Urothelium cell line (cell line): ENCODE measurements around the gene RHOBTB3.
"Not testable (repeated sequence)": the region's sequence is repeated elsewhere in the genome, so short reads cannot be mapped to it uniquely, and the experiment has no call there.

Experiments used
- DNase-seq: peaks from one replicate; pipeline ENCODE4 v3.0.0; 2011; ENCODE audit warnings: low spot score, mixed read lengths
- FAIRE-seq: peaks from 2 replicates; lab custom pipeline; 2011; peaks lifted over from hg19 to GRCh38; lab: Jason Lieb, UNC

Gene RHOBTB3

DNA sequence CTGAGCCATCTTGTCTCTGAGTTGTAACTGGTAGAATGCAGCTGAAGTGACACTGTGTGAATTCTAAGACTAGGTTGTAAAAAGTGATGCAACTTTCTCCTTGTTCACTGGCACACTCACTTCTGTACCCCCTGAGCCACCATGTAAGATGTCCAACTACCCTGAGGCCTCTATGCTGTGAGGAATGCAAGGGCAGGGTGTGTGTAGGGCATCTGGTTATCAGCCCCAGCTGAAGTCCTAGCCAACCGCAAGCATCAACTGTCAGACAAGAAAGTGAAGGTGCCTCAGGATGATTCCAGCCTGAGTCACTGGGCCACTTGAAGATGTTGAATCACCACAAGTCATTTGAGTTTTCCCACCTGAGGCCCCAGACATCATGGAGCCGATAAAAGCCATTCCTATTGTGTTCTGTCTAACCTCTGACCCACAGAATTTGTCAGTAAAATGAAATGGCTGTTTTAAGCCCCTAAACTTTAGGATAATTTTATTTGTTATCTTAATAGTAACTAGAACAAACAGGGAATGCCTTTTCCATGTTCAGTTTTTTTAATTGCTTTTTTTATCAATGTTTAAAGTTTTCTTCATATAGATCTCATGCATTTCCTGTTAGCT lies 18.7 kb upstream of the RHOBTB3 start:
- FAIRE-seq (no peak), DNase-seq (peak; percentile 91)

DNA sequence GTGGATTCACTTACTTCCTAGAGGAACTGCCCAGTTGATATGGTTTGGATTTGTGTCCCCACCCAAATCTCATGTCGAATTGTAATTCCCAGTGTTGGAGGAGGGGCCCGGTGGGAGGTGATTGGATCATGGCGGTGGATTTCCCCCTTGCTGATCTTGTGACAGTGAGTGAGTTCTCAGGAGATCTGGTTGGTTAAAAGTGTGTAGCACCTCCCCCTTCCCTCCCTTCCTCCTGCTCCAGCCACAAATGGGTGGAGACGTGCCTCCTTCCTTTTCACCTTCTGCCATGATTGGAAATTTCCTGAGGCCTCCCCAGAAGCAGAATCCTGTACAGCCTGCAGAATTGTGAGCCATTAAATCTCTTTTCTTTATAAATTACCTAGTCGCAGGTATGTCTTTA lies 17.9 kb upstream of the RHOBTB3 start:
- not testable (repeated sequence) for DNase-seq, FAIRE-seq

- no peak for DNase-seq
- FAIRE-seq: no peak
Observed at GRCh38 chr5:95713960-95714710, 17.0 kb upstream of the RHOBTB3 start.

DNA sequence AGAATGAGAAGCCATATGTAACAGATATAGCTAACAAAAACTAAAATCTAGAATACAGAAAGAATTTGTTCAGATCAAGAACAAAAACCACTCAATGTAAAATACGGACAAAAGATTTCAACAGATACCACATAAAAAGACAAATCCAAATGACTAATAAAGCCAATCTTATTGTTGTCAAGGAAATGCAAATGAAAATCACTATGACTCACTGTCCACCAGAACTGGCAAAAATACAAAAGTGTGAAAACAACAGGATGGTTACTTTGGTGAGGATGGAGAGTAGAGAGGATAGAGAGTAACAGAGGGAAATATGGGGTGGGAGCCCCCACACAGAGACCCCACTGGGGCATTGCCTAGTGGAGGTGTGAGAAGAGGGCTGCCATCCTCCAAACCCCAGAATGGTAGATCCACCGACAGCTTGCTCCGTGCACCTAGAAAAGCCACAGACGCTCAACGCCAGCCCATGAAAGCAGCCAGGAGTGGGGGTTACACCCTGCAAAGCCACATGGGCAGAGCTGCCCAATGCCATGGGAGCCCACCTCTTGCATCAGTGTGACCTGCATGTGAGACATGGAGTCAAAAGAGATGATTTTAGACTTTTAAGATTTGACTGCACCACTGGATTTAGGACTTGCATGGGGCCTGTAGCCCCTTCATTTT lies 15.2 kb upstream of the RHOBTB3 start:
- peak; percentile 42 for DNase-seq
- no peak for FAIRE-seq

GRCh38 chr5:95717439-95717838 lies 13.7 kb upstream of the RHOBTB3 start:
- DNase-seq (no peak), FAIRE-seq (no peak)

GRCh38 chr5:95718203-95718602 lies 12.9 kb upstream of the RHOBTB3 start:
- FAIRE-seq (no peak), DNase-seq (no peak)

DNA sequence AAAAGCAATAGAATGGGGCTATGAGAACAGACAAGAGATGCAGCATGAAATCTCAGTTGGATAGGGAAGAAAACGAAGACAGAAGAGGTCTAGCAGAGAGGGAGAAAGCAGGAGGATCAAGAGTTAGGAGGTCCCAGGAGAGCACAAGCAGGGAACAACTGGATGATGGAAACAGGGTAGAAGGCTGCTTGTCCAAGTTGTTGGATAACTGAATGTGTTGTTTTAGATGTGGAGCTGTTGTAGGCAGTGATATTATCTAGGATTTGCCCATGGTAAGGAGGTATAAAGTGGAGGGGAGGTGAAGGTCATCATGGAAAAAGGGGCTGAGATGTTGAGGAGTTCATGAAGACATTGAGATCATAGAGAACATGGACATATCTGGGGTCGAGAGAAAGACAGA lies 12.4 kb upstream of the RHOBTB3 start:
- FAIRE-seq: no peak
- no peak for DNase-seq

DNA sequence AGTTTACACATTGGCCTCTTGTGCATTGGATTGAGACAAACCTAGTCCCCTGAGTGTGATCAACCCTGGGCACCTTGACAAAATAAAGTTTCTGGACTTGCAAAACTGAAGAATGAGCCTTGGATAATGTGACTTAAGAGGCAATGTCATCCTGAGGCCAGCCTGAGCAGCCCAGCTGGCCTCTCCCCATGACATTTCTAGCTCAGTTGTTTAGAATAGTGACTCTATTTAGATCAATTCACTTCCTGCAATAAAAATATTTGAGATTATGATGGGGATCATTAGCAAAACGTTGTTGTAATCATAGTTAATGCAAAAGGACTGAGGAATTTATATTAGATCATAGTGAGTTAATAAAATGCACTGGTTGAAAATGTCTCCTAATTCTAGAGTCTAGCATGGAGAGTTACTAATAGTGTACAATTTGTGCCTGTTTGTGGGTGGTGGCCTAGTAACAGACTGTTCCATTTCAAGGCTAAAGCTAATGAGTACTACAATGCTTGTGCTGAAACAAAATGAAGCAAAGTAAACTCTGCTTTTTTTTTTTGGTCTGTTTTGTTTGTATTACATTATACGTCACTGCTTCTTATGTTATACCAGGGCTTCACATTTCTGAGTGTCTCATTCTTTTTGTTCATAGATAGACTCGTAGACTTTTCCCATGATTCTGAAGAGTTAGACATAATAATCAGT lies 10.9 kb upstream of the RHOBTB3 start:
- FAIRE-seq (no peak), DNase-seq (no peak)

GRCh38 chr5:95721582-95722295 lies 9.4 kb upstream of the RHOBTB3 start:
- DNase-seq: no peak
- no peak for FAIRE-seq

GRCh38 chr5:95723632-95724369 lies 7.3 kb upstream of the RHOBTB3 start:
- no peak for FAIRE-seq
- DNase-seq: no peak

DNA sequence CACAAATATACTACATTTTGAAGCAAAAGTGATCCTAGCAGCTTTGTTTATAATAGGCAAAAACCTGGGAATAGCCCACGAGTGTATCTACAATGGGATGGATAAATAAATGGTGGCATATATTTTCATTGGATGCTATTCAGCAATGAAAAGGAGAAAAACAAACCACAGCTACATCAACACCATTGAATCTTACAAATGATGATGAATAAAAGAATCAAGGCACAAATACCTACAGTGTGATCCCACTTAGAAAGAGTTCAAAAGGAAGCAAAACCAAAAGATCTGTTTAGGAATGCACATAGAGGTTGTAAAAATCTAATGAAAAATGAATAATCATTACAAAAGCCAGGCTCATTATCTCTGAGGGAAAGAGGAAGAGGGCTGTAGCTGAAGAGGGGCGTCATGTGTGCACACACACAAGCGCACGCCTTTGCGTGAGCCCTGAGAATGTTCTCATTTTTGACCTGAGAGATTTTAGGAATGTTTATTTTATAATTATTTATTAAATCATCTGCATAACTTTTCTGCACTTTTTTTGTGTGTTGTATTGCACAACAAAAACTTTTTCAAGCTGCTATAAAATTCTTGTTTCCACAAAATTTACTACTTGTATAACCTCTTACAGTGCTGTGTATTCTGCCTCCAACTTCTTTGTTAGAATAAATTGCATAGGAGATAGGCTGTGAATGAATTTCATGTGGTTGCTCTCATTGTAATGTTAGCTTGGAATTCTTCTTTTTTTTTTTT lies 5.9 kb upstream of the RHOBTB3 start:
- no peak for DNase-seq
- no peak for FAIRE-seq

DNA sequence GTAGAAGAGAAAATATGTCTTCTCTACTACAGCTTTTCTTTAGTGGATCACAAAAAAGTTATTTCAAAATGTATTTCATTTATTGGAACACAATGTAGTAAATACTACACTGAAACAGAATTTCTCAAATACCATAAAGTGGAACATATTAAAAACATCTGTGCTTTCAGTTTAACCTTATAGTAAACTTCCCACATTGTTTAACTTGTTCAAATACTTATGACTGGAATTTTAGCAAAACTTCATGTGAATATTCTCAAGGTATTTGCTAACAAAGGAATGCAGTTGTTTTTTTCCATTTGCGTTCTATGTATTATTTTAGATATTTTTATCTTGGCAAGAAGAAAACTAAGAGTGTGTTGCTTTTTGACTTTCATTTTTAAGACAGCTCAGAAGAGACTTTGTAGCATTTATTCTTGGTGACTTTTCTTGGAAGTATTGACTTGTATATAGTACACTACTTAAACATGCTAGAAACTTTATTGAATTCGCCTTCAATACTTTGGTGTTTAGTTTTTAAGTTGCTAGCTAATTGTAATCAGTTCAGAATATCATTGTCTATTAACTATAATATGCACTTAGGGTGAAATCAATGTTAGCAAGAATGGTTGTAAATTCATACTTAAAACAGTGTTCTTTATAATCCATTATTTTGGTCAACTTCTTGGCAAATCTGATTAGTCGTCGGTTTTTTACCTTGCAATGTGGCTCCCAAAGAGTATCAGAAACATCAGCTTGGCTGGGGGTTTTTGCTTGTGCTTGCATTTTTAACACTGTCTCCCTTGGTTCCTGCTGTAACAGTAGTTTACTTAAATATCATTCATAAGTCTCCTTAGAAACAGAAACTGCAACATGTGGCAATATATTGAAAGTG lies 5.0 kb upstream of the RHOBTB3 start:
- FAIRE-seq: no peak
- DNase-seq: no peak

GRCh38 chr5:95726811-95727763 lies 4.0 kb upstream of the RHOBTB3 start:
- FAIRE-seq: no peak
- DNase-seq: no peak

GRCh38 chr5:95727764-95728191 lies 3.4 kb upstream of the RHOBTB3 start:
- no peak for FAIRE-seq

GRCh38 chr5:95728494-95729114 lies 2.5 kb upstream of the RHOBTB3 start:
- no peak for DNase-seq
- no peak for FAIRE-seq

More at GRCh38 chr5:95727764-95728191, 3.4 kb upstream of the RHOBTB3 start:
- DNase-seq: no peak

DNA sequence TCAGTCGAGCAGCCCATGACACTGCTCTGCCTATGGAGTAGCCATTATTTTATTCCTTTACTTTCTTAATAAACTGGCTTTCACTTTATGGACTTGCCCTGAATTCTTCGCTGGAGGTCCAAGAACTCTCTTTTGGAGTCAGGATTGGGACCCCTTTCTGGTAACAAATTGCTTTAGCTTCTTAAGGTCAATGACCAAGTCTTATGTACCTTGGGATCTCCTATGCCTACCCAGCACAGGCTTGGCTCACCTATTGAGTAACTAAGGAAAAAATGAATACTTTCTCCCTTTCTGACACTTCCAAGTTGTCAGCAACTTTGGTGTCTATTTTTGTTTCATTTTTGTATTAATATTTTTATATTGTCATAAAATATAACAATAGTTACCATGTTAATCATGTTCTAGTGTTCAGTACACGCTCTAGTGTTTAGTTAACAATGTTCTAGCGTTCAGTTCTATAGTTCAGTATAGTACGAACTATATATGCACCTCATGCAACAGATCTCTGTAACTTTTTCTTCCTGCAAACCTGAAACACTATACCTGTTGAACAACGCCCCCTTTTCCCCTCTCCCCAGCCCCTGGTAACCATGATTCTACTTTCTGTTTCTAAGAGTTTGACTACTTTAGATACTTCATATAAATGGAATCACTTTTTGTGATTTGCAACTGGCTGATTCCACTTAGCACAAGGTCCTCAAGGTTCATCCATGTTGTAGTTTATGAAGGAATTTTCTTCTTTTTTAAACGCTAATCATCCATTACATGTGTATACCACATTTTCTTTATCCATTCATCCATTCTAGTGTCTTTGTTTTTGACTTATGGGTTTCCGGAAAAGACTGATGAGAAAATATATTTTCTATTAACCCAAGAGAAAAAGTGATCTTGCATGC lies 1.8 kb upstream of the RHOBTB3 start:
- DNase-seq (no peak), FAIRE-seq (no peak)
